T-helper 1 cell (primary cell): Measurements from ENCODE around the gene PLA2G6.

Experiments used
- DNase-seq, 5 donors: peaks; one replicate each; pipeline ENCODE4 v3.0.0-alpha.2; 2012 to 2020

The PLA2G6 gene

DNA sequence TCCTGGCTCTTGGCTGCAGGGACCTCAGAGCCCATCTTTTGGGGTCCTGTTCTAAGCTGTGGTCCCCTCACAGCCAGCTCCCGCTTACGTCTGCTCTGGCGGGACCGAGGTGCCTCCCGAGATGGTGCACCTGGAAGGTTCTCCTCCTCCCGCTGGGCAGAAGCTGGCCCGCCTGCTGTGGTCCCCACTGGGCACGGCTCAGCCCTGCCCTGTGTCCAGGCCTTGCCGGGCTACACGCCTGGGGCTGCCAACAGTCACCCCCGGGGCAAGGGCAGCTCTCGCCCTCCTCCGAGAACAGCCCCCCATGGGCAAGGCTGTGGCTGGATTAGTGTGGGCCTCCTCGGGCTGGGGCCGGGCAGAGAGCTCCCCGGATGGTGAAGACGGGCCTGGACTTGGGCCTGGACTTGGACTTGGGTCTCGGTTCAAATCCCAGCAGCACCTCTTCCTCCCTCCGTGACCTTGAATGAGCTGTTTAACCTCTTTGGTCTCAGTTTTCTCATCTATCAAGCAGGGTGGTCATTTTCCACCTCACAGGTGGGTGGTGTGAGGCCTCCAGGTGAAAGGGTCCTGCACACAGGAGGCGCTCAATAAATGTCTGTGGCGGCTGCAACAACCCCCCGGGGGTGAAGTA is 72.1 kb downstream of the PLA2G6 start:
- DNase-seq: peak in 2 of 5 donors; percentile 7 to 17

DNA sequence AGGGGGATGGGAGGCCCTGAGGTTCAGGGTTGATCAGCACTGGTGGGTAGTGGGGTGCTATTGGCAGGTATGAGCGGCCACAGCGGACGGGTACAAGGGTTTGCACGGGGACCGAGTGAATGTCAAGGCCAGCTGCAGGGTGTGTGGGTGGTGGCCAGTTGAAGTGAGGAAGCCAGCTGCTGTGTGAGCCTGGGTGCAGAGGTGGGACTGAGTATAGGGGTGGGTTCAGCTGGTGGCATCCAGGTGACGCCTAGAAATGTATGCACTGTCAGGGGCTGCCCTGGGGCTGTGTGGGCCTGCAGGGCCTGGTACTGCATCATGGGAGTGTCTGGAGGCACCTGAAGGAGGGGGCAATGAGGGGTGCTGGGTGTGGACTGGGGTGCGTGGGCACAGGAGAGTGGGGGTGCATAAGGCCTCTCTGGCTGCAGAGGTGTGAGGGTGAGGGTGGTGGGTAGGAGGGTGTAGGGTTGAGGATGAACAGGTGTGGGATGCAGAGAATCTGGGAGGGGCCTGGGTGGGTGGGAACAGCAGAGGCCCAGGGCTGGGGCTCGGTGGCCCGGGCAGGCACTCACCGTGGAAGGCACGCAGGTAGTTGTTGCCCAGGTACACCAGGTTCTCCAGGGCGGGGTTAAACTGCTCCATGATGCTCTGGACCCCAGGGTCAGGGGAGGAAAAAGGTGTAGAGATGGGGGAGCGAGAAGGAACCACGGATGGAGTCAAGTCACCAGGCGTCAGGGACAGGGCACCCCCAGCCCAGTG is 72.9 kb downstream of the PLA2G6 start:
- peak in 1 of 5 donors; percentile 14 for DNase-seq

DNA sequence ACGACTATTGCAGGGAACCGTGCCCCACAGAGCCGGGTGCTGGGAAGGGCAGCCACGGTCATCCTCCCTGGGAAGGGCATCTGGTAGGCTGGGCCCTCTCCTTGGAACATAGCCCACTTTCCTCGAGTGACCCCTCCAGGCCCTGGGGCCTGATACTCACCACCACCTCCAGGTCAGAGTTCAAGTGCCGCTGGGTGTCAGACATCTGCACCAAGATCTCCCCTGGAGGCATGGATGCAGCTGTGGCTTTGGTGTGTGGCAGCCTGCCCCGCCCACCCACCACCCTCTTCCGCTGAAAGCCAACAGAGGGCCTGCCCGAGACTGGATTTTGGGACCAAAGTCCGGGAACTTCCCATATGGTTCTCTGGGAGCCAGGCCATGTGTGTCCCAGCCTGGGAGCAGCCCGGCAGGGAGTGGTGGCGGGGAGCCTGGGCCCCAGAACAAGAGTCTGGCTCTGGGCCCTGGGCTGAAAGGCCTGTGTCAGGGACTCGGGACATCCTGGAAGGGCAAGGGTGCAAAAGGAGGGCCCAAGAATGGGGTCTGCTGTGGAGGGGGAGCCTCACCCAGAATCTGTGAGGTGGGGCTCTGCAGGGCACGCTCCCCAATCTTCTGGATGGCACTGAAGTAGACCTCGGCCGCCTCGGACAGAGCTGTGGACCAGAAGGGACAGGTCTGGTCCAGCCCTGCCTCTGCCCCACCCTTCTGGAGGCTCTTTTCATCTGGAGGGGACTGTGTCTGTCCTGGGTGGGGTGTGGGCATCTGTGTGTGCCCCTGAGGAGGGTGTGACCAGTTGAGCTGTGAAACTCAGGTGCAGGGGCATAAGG is 73.7 kb downstream of the PLA2G6 start:
- no peak for DNase-seq

DNA sequence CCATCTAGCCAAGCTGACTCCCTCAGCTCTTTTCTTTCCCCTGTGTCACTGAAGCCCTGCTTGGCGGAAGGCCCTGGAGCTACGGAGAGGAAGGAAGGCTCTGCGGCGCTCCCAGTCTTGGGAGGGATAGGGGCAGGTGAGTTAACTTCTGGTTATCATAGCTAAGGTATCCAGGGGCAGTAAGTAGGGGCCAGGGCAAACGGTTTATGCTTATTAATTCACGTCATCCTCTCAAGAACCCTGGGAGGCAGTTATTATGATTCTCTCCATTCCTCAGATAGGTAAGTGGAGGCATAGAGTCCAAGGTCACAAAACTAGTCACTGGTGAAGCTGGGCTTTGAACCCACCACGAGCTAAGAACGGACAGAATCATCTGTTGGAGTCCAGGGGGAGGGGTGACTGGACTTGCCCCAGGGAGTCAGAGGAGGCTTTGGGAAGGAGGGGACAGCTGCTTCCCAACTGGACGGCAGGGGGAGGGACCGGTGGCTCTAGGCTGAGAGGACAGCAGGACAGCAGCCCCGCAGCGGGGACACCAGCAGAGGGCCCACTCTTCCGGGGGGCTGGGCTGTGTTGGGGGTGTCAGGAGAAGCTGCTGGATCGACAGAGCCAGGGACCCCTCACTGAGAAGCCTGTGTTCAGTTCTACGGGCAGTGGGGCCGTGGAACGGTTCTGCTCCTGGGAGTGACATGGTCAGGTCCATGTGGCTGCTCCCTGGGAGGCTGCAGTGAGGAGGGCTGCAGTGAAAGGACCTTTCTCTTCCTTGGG is 74.6 kb downstream of the PLA2G6 start:
- DNase-seq: peak in 1 of 5 donors; percentile 8

DNA sequence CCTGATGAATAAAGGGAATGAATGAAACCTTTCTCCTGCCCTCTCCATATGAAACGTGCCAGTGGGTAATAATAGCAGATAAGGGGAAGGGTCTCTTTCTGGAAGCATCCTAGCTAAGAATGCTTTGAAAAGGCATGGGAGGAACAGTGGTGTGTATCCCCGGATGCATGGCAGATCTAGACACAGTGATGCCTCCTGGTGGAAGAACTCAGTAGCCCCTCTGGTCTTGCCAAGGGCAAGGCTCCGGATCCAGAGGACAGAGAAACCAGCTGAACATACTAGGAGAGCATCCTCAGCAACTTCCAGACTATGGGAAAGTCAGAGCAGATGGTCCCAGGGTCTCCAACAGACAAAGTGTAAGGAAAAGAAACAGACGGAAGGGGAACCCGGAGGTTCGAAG is 77.5 kb downstream of the PLA2G6 start:
- DNase-seq: no peak

DNA sequence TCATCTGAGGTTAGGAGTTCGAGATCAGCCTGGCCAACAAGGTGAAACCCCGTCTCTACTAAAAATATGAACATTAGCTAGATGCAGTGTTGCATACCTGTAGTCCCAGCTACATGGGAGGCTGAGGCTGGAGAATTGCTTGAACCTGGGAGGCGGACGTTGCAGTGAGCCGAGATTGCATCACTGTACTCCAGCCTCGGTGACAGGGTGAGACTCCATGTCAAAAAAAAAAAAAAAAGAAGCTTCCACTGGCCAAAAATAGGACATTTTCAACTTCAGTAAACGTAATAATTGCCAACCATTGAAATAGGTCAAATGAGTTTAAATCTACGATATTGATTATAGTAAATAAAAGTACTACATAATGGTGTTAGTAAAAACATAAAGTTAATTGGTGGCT is 78.0 kb downstream of the PLA2G6 start:
- no peak for DNase-seq

DNA sequence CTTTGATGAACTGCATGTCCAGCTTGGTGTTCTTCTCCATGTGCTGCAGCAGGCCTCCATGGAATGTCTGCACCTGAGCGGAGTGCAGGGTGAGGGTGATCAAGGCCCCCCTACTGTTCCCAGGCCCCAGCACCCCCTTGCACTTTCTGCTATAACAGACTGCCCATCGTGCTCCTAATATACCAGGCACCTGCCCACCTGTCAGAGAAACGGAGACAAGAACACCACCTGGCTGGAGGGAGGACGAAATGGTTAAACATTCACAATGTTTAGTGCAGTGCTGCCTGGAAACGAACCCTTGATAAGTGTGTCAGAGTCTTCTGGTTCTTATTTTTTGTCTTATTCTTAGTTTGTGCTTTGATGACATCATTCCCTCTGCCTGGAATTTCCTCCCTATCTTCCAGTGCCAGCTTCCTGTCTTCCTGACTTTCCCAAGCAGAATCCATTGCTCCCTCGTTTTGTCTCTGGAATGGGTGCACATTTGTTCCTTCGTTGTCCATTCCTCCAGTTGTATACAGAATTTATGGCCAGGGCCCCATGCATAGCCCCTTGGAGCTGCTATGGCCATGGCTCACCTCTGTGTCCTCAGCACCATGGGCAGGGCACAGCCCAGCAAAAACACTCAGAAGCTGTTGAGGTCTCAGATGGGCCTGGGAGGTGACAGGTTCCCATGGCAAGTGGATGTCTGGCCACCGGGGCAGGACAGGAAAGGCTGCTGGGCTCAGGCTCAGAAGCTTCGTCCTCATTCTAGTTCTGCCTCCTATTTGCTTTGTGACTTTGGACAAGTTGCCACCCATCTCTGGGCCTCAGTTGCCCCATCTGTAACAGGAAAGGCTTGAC is 83.0 kb downstream of the PLA2G6 start:
- no peak for DNase-seq

DNA sequence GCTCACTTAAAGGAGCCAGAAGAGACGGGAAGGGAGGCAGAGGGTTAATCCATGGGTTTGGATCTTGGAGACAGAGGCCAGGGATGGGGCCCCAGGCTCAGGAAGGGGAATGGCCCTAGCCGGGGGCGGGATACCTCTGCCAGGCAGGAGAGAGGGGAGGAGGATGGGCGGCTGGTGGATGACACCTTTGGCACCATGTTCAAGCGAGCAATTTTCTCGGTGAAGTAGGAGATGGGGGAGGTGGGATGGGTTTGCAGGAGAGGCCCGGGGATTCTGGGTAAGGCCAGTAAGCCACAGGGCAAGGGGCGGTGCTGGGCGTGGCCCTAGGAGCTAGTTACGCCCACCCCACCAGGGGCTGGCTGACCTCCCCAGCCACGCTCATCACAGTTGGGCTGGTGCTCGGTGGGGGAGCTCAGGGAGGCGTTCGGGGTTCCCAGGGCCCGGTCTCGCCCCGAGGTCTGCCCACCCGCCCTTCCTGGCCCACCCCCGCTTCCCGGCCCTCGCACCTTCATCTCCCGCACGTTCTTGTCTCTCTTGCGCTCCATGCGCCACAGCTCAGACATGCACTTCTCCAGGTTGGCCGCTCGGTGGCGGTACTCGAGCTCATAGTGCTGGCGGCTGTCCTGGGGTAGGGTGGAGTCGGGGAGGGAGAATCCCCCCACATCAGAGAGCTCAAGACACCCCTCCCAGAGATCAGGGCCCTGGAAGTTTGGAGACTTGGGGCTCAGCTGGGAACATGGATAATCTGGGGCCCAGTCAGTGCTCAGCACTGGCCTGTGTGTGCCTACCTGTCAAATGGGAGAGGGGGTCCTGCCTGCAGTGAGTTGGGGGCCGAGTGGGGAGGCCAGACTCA is 83.8 kb downstream of the PLA2G6 start:
- DNase-seq: no peak

DNA sequence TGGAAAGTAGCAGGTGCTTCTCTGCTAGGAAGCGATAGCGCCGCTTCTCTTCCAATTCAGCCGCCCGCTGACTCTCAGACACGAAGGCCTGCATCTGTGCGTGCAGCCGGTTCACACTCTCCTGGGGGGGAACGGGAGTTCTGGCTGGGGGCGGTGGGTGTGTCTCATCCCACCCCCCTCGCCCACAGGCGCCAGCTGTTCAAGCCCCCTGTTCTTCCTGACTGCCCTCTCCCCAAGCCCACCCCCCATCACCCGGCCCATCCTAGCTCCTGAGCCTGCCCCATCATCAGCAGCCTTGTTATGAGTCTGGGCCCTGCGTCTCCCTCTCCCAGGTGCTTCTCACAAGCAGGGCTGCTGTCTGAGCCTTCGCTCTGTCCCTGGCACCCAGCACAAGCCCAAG is 84.6 kb downstream of the PLA2G6 start:
- DNase-seq: no peak

DNA sequence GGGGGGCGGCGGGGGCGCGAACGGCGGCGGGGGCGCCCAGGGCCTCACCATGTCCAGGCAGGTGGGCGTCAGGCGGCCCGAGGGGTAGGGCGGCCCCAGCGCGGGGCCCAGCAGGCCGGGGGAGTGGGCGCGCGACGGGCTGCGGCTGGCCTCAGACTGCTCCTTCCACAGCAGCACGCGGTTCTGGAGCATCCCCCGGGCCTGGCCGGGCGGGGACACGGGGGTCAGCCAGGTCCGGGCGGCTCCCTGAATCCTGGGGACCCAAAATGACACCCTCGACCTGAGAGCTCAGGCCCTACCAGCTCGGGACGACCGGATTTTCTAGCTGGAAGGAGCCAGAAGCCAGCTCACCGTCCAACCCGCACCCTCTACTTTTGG is 92.2 kb downstream of the PLA2G6 start:
- no peak for DNase-seq

DNA sequence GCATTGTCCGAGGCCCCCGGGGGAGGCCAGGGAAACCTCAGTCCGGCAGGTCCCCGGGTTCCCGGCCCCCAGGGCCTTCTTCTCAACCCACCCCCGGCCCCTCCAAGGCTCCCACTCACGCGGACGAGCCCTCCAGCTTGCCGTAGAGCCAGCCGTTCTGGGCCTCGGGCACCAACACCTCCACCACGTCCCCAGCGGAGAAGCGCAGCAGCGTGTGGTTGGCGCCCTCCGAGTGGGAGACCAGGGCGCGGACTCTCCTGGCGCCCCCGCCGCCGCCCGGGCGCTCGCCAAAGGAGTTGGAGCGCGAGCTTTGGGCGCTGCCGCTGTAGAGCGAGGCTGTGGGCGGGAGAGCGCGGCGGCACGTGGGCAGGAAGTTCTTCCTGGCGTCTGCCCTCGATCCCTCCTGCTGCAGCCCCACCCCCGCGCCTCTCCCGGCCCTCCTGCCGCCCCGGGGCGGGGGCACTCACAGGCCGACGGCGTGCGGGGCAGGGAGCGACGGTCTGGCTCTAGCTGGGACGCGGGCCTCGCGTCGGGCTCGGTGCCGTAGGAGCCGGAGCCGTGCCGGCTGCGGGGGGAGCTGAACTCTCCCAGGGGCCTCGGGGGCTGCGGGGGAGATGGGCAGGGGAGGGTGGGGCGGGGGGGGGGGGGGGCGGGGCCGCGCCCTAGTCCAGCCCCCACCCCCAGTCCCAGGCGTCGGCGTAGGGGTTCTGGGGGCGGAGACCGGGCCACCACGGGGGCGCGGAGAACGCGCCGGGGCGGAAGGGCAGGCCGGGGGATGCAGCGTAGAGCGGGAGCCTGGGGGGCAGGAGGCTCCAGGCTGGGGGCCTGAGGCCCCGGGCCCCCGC is 92.8 kb downstream of the PLA2G6 start:
- DNase-seq: no peak

DNA sequence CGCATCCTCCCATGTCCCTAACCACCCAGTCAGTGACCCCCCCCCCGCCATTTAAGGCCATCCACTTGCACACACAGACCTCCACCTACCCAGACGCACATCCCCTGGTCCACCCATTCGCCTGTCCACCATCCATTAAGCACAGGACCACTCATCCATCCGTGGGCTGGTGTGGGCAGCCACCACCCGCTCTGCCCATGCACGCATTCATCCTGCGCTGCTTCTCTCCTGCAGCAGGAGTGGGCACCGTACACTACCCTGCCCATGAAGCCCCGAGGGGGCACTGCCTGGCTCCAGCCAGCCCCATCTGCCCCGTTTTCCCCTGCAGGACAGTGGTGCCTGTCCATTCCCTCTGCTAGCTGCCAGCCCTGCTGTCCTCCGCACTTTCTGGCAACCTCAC is 93.8 kb downstream of the PLA2G6 start:
- no peak for DNase-seq

DNA sequence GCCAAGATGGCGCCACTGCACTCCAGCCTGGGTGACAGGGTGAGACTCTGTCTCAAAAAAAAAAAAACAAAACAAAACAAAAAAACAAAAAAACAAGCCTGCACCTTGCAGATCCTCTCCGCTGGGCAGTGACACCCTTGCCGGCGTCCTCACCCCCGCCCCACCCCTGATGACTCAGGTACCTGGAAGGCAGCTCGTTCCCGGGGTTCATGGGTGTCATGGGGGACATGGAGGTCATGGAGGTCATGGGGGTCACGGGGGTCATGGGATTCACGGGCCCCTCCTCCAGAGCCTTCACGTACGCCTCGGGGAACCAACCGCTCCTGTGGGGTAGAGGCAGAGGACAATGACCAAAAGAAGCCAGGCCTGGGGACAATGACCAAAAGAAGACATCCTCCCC is 94.7 kb downstream of the PLA2G6 start:
- no peak for DNase-seq

DNA sequence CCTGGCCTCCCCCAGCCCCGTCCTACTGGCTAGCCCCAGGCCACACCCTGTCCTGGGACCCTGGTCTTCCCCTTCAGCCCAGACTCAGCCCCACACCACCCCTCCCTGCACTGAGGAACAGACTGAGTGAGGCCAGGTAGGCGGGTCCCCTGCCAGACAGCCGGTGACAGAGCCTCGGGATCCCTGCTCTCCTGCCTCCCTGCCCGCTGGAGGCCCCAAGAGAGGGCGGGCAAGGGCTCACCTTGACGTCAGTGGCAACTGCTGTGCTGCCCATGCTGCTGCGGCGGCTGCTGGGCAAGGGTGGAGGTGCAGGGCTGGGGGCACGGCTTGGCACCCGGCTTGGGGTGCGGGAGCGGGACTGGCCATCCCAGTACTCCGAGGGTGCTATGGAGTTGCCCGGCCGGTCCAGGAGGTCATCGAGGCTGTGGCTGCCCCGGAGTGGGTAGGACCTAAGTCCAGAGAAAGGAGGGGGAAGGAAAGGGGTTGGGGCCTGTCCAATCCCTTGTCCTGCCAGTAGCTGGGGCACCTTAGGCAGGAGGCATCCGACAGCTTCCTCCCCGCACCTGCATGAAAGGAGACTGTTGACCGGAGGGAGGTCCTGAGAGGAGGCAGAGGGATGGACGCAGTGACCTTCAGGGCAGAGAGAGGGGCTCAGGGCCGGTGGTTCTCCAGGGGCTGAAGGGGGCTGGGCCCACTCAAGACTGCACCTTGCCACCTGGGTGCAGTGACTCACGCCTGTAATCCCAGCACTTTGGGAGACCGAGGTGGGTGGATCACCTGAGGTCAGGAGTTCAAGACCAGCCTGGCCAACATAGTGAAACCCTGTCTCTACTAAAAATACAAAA is 95.4 kb downstream of the PLA2G6 start:
- no peak for DNase-seq

DNA sequence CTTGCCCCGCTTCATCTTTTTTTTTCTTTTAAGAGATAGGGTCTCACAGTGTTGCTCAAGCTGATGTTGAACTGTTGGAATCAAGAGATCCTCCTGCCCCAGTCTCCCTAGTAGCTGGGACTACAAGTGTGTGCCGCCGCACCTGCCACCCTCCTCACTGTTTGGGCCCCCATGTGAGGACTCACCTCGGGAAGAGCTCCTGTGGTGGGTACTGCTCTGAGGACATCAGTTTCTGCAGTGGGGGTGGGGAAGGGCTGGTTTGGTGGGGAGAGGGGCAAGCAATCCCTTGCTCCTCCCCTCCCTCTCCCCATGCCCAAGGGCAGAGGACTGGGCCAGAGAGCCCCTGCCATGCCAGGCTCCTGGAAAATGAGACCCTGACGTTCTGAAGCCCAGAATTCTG is 96.1 kb downstream of the PLA2G6 start:
- no peak for DNase-seq

DNA sequence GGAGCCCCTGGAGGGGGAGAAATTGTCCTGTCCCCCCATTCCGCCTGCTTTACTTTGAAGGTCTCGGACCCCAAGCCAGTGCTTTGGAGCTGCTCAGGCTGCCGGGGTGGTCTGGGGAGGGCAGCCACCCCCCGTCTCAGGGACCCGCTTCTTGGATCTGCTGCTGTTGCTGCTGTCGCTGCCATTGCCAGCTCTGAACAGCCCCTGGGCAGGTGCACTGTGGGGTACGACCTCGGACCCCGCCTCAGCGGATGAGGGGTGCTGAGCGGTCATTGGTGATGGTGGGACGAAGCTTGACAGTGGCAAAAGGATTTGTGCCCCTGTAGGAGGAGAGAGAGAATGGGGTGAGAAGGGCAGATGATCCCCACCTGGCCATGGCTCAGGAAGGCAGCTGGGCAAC is 96.6 kb downstream of the PLA2G6 start:
- DNase-seq: no peak

DNA sequence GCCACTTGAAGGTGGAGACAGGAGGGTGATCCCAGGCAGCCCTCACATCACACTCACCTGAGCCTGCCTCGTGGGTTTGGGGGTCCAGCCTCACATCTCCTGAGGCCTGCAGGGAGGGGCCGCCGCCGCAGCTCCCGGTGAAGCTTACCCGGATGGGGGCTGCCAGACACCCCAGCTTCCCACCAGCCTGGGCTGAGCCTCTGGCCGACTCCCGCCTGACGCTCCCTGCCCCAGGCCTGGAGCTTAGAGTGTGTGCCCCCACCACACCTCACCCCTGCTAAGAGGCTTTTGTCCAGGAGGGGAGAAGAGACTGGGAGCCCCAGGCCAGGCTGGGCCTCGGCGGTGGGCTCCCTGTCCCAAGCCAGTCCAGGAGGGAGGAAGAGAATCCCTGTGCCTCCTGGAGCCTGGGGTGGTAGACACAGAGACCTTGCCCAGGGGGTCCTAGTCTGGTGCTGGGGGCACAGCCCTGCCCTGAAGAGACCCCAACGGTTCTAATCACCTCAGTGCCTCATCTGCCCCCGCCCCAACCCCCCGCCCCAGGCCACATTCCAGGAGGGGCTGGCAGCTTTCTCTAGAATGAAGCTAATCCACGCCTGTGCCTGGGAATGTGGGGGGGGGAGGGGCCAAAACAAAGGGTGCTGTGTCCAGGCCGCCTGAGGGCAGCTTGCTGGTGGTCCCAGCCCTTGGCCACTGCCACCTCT is 97.5 kb downstream of the PLA2G6 start, which contains the start of gene SLC16A8:
Gene SLC16A8, minus strand, starts transcription at position 254 of the 701 bp plus-strand sequence. CDS start 1,311 bp downstream, outside the sequence.
- DNase-seq: no peak

DNA sequence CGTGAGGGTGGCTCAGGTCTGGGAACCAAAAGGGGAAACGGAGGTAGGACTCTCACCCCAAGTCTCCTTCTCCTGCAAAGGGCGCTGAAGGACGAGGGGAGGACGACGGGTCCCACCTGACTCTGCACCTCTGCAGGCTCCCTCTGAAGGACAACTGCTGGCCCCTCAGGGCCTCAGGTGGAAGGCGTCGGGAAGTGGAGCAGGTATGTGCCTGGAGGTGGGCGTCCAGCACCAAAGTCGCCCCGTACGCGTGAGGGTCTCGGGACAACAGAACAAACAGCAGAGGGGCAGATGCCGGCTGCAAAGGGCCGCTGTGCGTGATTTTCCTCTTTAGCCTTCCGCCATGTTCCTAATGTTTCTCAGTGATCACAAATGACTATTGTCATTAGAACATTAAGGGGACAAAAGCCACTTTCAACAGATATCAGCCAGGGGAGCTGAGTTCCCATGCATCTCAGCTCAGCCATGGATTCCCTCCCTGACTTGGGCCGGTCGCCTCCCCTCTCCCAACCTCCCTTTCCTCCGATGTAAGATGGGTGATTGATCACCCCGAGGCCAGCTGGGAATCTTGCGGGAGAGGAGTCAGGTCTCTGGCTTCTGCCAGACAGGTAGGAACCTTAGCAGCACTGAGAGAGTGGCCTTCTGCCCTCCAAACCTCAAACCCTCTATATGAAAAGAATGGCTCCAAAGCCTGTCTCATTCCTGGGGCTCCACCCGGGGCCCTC is 98.5 kb downstream of the PLA2G6 start:
- no peak for DNase-seq
